Gastroesophageal sphincter (tissue), 3 donors: Measurements from ENCODE around the gene CCNYL1.

ENCODE experiments used
- CTCF ChIP-seq, 4 experiments: fragments of 200-600 bp in 2 of 4; fragments of 450-650 bp in 2 of 4; sonication (generic) in 1 of 4; IDR thresholded peaks; one replicate each; pipeline ENCODE4 v1.5.1; 2017 to 2019; ENCODE audit warnings: antibody characterized with exemption in 4 of 4, mild to moderate bottlenecking in 2 of 4, moderate library complexity in 2 of 4
- EP300 ChIP-seq: sonication (generic); formaldehyde crosslinking; IDR thresholded peaks from one replicate; pipeline ENCODE4 v1.6.1; 2017; ENCODE audit warnings: antibody characterized with exemption, mild to moderate bottlenecking
- POLR2A ChIP-seq, 2 donors: fragments of 450-650 bp; IDR thresholded peaks; one replicate each; pipeline ENCODE4 v1.6.1; 2017; ENCODE audit warnings: antibody characterized with exemption in 2 of 2, mild to moderate bottlenecking in 2 of 2, moderate library complexity in 1 of 2
- POLR2AphosphoS5 ChIP-seq: sonication (generic); formaldehyde crosslinking; IDR thresholded peaks from one replicate; pipeline ENCODE4 v1.6.1; 2017; ENCODE audit warnings: antibody characterized with exemption

DNA sequence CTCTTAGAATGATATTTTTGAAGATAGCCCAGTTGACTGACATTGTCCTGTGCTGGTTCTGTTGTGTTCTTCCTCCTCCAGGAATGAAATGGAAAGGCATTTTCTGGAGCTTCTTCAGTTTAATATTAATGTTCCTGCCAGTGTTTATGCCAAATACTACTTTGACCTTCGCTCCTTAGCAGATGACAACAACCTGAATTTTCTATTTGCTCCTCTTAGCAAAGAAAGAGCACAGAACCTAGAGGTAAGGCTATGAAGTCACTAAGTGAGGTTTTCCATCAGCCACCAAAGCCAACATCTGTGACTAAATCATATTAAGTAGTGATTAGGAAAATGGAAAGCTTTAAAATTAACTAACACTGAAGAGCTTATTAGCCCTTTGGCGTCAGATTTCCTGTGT, 39.4 kb downstream of the CCNYL1 start:
- TF ChIP-seq CTCF (IDR thresholded peaks at IDR 0.05) (no peak), EP300 (no peak), POLR2AphosphoS5 (no peak), POLR2A (IDR thresholded peaks at IDR 0.05) (no peak)
